ENCODE results near the gene PCDH12.

The PCDH12 gene

GRCh38 chr5:141958113-141958512 is at the start of gene PCDH12:
Gene PCDH12, minus strand, starts transcription at chr5:141958202. Its CDS starts 351 bp downstream, at chr5:141957851.
- TF ChIP-seq CTCF (IDR thresholded peaks at IDR 0.05; ENCODE audit: borderline replicate concordance, insufficient read depth, low read depth, low read length), result no peak
- H3K4me3 ChIP-seq (ENCODE audit: low read depth, low read length), result no peak within 1 kb of the TSS

- H3K4me3 ChIP-seq (ENCODE audit: low read depth, low read length), result no peak overlapping the region
- TF ChIP-seq CTCF (IDR thresholded peaks at IDR 0.05; ENCODE audit: borderline replicate concordance, insufficient read depth, low read depth, low read length), result no peak
These were observed 49.2 kb upstream of the PCDH12 start for GRCh38 chr5:142007237-142007544.

GRCh38 chr5:142006363-142007236 is 48.6 kb upstream of the PCDH12 start:
- no peak overlapping the region for H3K4me3 ChIP-seq (ENCODE audit: low read depth, low read length)
- TF ChIP-seq CTCF (IDR thresholded peaks at IDR 0.05; ENCODE audit: borderline replicate concordance, insufficient read depth, low read depth, low read length), result no peak

- no peak for TF ChIP-seq CTCF (IDR thresholded peaks at IDR 0.05; ENCODE audit: borderline replicate concordance, insufficient read depth, low read depth, low read length)
- H3K4me3 ChIP-seq (ENCODE audit: low read depth, low read length), result no peak overlapping the region
These were observed 45.3 kb upstream of the PCDH12 start for GRCh38 chr5:142003266-142003800.

- peak; percentile 12; the same call in 1 of the 2 replicates for TF ChIP-seq CTCF (IDR thresholded peaks at IDR 0.05; ENCODE audit: borderline replicate concordance, insufficient read depth, low read depth, low read length)
- no peak overlapping the region for H3K4me3 ChIP-seq (ENCODE audit: low read depth, low read length)
These were observed 42.9 kb upstream of the PCDH12 start for GRCh38 chr5:142000704-142001484.

- no peak overlapping the region for H3K4me3 ChIP-seq (ENCODE audit: low read depth, low read length)
- TF ChIP-seq CTCF (IDR thresholded peaks at IDR 0.05; ENCODE audit: borderline replicate concordance, insufficient read depth, low read depth, low read length), result no peak
These were observed 42.2 kb upstream of the PCDH12 start for GRCh38 chr5:142000173-142000572.
